GM18519 (cell line): ENCODE measurements around the gene TC2N.
"Not testable (repeated sequence)": the region's sequence is repeated elsewhere in the genome, so short reads cannot be mapped to it uniquely, and the experiment has no call there.

Experiments
- ATAC-seq: cut with Tn5 transposase; IDR thresholded peaks from one replicate; pipeline ENCODE4 v1.9.1; 2021; ENCODE audit warnings: mild to moderate bottlenecking, moderate library complexity; ENCODE audit not compliant: unreplicated experiment, low FRiP score

TC2N gene

GRCh38 chr14:91835920-91836843, 31.2 kb downstream of the TC2N start:
- ATAC-seq: no peak

GRCh38 chr14:91835197-91835919, 32.0 kb downstream of the TC2N start:
- ATAC-seq: no peak

DNA sequence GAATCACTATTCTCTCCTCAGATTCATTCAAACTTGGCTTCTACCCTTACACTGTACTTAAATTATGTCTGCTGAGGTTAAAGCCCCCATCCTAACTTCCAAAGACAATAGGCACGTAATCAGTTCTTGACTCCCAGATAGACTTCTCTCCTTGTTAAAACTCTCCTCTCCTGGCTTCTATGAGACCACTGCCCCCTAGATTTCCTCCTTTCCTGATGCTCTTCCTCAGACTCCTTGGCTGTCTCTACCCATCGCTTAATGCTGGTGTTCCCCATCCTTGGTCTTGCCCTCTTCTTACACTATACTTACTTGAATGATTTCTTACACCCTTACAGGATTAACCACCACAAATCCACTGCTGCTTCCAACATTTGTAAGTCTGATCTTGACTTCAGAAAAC, 32.8 kb downstream of the TC2N start:
- ATAC-seq: no peak

DNA sequence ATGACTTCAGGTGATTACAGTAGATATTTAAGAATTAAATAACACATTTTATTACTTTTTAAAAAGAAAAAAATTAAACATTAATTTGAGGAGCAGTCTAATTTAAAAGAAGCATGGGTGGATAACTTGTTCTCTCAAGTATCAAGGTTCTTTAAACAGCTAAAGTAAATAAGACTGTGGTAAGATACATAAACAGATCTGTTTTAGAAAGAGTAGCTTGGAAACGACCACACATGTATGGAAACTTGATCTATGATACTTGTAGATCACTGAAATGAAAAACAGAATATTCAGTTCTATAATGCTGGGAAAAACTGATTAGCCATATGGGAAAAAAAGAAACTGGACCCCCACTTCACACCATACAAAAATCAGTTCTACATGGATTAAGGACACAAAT, 36.0 kb downstream of the TC2N start:
- ATAC-seq: no peak

- no peak for ATAC-seq
Measured at GRCh38 chr14:91830777-91831176, 36.6 kb downstream of the TC2N start.

DNA sequence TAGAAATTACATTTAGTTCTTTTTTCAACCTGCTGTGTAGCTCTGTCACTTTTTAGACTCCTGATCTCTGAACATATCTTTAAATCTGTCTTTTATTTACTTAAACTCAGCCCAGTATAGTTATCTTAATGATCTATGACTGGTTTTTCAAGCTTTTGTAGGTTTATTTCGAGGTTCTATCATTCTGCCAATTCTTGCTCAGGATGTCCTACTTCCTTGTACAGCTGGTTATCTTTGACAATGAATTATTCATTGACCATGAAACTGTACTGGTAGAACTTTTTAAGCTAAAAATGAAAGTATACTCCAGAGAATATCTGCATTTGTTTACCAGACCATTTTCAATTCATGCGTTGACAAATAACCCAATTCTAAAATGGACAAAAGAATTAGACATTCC, 37.8 kb downstream of the TC2N start:
- ATAC-seq: no peak

- ATAC-seq: no peak
Measured at GRCh38 chr14:91827746-91828145, 39.6 kb downstream of the TC2N start.

GRCh38 chr14:91817566-91818325, 49.6 kb downstream of the TC2N start:
- no peak for ATAC-seq

DNA sequence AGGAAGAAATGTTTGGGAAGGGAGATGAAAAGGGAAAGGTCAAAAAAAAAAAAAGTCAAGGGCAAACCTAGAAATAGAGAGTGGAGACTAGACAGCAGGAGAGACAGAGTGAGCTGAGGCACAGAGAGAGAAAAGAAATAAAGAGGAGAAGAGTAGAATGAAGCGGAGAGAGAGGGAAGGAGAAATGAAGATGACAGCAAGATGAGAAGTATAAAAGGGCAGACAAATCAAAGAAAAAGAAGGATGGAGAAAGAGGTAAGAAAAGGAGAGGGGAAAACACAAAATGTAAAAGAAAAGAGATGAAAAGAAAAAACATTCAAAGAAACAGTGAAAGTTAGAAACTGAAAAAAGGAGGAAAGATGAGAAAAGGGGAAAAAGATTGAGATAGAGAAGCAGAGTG, 53.0 kb downstream of the TC2N start:
- ATAC-seq: no peak

DNA sequence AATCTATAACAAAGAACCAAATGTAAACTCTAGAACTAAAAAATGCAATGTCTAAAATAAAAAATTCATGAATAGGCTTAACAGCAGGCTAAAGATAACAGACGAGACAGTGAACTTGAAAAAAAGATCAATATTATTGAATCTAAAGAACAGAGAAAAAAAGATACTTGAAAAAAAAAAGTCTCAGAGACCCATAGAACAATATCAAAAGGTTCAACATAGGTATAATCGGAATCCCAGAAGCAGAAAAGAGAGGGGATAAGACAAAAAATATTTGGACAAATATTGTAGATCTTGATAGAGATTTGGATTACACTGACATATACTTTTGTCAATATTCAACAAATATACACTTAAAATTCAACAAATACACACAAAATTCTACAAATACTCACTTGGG, 56.6 kb downstream of the TC2N start:
- ATAC-seq: no peak

GRCh38 chr14:91806716-91807115, 60.6 kb downstream of the TC2N start:
- no peak for ATAC-seq

- ATAC-seq: not testable (repeated sequence)
Measured at GRCh38 chr14:91806094-91806493, 61.2 kb downstream of the TC2N start.

GRCh38 chr14:91805659-91806058, 61.7 kb downstream of the TC2N start:
- ATAC-seq: no peak

DNA sequence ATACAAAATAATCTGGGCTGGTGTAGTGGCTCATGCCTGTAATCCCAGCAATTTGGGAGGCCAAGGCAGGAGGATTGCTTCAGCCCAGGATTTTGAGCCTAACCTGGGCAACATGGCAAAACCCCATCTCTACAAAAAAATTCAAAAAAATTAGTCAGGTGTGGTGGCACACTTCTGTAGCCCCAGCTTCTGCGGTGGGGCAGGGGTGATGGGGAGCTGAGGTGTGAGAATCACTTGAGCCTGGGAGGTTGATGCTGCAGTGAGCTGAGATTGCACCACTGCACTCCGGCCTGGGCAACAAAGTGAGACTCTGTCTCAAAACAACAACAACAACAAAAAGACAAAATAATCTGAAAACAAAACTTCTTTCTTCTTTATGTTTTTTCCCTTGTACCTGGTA, 66.0 kb downstream of the TC2N start:
- ATAC-seq: no peak

DNA sequence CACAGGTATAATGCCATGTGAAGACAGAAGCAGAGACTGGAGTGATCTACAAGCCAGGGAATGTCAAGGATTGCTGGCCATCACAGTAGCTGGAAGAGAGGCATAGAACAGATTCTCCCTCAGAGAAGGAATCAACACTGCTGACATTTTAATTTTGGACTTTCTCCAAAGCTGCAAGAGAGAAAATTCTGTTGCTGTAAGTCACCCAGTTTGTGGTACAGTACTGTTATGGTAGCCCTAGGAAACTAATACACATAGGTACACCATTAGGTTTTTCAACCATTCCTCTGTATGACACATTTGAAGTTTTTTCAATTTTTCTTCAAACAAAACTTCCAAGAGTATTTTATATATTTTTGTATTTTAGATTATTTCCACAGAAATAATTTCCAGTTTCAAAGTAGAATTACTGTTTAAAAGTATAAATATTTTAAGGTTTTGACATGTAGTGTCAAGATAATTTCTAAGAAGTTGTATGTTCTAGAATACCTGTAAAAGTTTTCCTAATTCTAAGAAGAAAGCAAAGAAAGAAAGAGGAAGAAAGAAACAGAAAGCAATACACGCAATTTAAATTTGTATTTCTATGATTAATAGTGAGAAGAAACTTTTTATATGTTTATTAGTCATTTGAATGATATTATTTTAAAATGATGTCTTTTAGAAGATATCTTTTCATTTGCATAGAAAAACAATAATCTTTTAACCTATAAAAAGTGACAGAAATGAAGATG, 70.6 kb downstream of the TC2N start:
- ATAC-seq: no peak

GRCh38 chr14:91793704-91794103, 73.6 kb downstream of the TC2N start:
- ATAC-seq: no peak

GRCh38 chr14:91786188-91786587, 81.1 kb downstream of the TC2N start:
- ATAC-seq: no peak

DNA sequence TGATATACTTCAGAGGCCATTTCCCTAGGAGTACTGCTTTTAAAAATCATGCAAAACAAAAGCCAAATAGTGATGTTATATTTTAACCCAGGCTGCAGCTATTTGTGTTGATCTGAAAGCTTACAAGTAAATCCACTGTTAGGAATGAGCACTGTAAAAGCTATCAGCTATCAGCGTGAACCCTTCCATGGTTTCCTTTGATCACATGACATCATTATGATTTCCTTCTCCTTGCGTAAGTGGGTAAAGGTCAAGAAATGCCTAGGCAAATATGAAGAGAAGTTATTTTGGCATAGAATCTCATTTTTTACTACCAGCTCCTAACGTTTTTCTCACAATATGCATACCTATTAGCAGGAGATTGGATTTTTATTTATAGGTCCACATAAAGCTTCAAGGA, 86.9 kb downstream of the TC2N start:
- ATAC-seq: no peak

DNA sequence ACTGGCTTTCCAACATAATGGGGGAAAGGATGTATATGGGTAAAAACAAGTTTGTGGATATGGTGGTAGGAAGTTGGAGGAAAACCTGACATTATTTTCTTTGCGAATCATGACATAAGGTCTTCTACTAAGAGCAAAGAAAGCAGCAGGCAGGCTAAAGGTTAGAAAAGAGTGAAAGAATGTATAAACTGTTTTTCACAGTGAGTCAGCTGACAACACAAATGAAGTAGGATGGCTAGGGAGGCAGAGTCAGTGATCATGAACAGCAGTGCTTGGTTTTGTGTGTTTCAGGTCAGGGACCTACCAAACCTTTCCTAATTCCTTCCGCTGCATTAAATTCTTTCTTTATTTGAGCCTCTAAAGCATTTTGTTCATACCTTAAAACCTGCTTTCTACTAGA, 89.1 kb downstream of the TC2N start:
- no peak for ATAC-seq
